Heart left ventricle (tissue), 16 donors: ENCODE measurements around the gene CADPS2. TPM values are rescaled to one million over a fixed set of nuclear protein-coding genes. Genes with fewer than 3 reads are reported as not detected.

ENCODE experiments used
- ATAC-seq, 4 donors: fragments of 200-7000 bp; cut with Tn5 transposase; one replicate each; pipeline ENCODE4 v1.9.1; 2020 to 2022; ENCODE audit warnings: moderate library complexity in 4 of 4, mild to moderate bottlenecking in 3 of 4, moderate number of reproducible peaks in 1 of 4
- DNase-seq, 5 donors: peaks; one replicate each; pipeline ENCODE4 v3.0.0-alpha.2; 2020
- H3K27ac ChIP-seq, 12 donors: fragments of 200-600 bp; sonication (generic) in 4 of 12; one replicate each; pipeline versions ENCODE4 v1.5.0 to v1.8.0; 2016 to 2022; ENCODE audit warnings: mild to moderate bottlenecking in 2 of 12
- H3K27me3 ChIP-seq, 9 donors: fragments of 200-600 bp; sonication (generic) in 2 of 9; one replicate each; pipeline versions ENCODE4 v1.5.1 to v1.8.0; 2016 to 2022; ENCODE audit warnings: mild to moderate bottlenecking in 3 of 9
- H3K36me3 ChIP-seq, 9 donors: fragments of 200-600 bp; sonication (generic) in 2 of 9; one replicate each; pipeline versions ENCODE4 v1.5.0 to v1.8.0; 2018 to 2022; ENCODE audit warnings: mild to moderate bottlenecking in 2 of 9
- H3K4me1 ChIP-seq, 12 donors: fragments of 200-600 bp; sonication (generic) in 4 of 12; one replicate each; pipeline versions ENCODE4 v1.5.0 to v1.8.0; 2016 to 2022; ENCODE audit warnings: mild to moderate bottlenecking in 3 of 12
- H3K4me3 ChIP-seq, 12 donors: fragments of 200-600 bp; sonication (generic) in 4 of 12; one replicate each; pipeline versions ENCODE4 v1.5.0 to v1.8.0; 2017 to 2022; ENCODE audit warnings: mild to moderate bottlenecking in 9 of 12, moderate library complexity in 4 of 12
- H3K9me3 ChIP-seq, 12 donors: fragments of 200-600 bp; sonication (generic) in 4 of 12; one replicate each; pipeline versions ENCODE4 v1.5.0 to v1.8.0; 2016 to 2022; ENCODE audit warnings: mild to moderate bottlenecking in 1 of 12
- CTCF ChIP-seq, 12 donors: fragments of 200-600 bp; sonication (generic) in 4 of 12; IDR thresholded peaks; one replicate each; pipeline versions ENCODE4 v1.5.0 to v1.8.0; 2018 to 2022; ENCODE audit warnings: antibody characterized with exemption in 12 of 12, mild to moderate bottlenecking in 5 of 12
- POLR2A ChIP-seq, 2 donors: fragments of 450-650 bp; IDR thresholded peaks; one replicate each; pipeline ENCODE4 v1.6.1; 2017; ENCODE audit warnings: antibody characterized with exemption in 2 of 2, mild to moderate bottlenecking in 2 of 2, moderate library complexity in 2 of 2
- WGBS, 4 donors: extraction: QIAGEN DNeasy Blood & Tissue Kit in 2 of 4; methylation state at CpG; one replicate each; pipeline versions ENCODE4 v1.1.5 to v1.1.7; 2013 to 2018; 5-methylcytosine and 5-hydroxymethylcytosine counted together
- intact Hi-C, 10 donors: fragments of 100-400 bp; cut with DNase I; formaldehyde crosslinking; loops; one replicate each; pipeline versions ENCODE4 v1.11.1 to v1.14.2; 2022
- polyA plus RNA-seq, 2 donors: library from polyadenylated mRNA; stranded (reverse); fragments of 200-250 nt; gene quantifications; one replicate each; pipeline ENCODE4 v1.2.3, GENCODE V29; 2013
- total RNA-seq, 9 donors: library from RNA; depleted of rRNA in 2 of 9; stranded (reverse); fragments of >200 nt in 2 of 9; fragmentation: NEBNext Ultra II Directional in 3 of 9; extraction: Animal tissue kit (Norgen Biotek cat#: 25700) in 3 of 9; gene quantifications; one replicate each; pipeline versions ENCODE4 v1.1.0 to v1.2.4, GENCODE V29; 2016 to 2023
- donor health status: ischemic (EF 13 %, LVEDD 7.1; RV severe dilation, severe dysfunction).
- donor health status: healthy with polysubstance abuse.
- donor health status: DM: no; HTN: yes; CAD: no.
- donor health status: DM: no; HTN: no; CAD: no.
- donor health status: ischemic (EF 25% LVEDD 6.9; RV normal size, moderate dysfunction).
- donor health status: ischemic (EF 25% LVEDD 5.7; RV mildly dilated, moderate dysfunction).
- donor health status: healthy.
- donor health status: DM: yes; HTN: yes; CAD: no.
- donor health status: ischemic (EF 35%, LVEDD 5.7; RV mildly dilated, moderate dysfunction).
- donor health status: nonischemic (EF 11% LVEDD 7.7; RV severe dilation, severe dysfunction).
- donor health status: DM: yes; HTN: yes; CAD: no.
- donor health status: PGD.
- donor health status: ischemic (EF 29% LVEDD 5.4; RV normal size, mild dysfunction).
- donor health status: nonischemic (EF 23%, LVEDD 6.1; RV moderate dilation, normal function).

CADPS2 gene
- total and polyA plus RNA-seq, 11 donors, result 6.5 to 29.0 (median 10.3) TPM

DNA sequence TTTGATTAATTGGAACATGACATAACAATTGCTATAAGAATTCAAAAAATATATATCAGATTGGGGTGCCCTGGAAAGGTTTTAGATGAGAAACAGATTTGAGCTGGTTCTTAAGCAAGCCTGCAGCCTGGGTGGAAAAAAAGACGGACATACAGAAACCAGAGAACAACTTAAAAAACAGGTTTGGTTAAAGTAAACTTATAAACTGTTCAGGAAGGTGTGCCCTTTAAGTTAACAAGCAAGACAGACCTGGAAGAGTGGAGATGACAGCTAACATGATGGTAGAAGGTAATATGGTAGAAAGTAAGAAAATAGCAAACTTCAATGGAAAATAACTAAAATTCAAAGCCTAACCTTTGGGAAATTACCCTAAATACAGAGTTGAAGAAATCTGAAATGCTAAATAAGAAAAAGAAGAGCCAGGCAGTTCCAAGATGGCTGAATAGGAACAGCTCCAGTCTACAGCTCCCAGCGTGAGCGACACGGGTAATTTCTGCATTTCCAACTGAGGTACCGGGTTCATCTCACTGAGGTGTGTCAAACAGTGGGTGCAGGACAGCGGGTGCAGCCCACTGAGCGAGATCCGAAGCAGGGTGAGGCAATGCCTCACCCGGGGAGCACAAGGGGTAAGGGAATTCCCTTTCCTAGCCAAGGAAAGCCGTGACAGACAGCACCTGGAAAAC, 52.2 kb downstream of the CADPS2 start:
- Histone ChIP-seq H3K27ac (no peak overlapping the region), H3K4me1 (peaks cover 0 to 3% (median 0%) of the 10 kb centered on the region in 12 donors), H3K4me3 (no peak overlapping the region), H3K9me3 (peaks cover 0 to 8% (median 0%) of the 10 kb centered on the region in 12 donors), H3K27me3 (no peaks in the 10 kb centered on the region), H3K36me3 (no peaks in the 10 kb centered on the region)
- DNase-seq, result no peak
- ATAC-seq, result no peak
- 87 to 97% (median 96%) methylated on average over 10 of the region's 10 CpGs for WGBS, 4 donors
- intact Hi-C loops, result no loop called here
- TF ChIP-seq POLR2A (IDR thresholded peaks at IDR 0.05), result no peak
- no peak for TF ChIP-seq CTCF (IDR thresholded peaks at IDR 0.05)

DNA sequence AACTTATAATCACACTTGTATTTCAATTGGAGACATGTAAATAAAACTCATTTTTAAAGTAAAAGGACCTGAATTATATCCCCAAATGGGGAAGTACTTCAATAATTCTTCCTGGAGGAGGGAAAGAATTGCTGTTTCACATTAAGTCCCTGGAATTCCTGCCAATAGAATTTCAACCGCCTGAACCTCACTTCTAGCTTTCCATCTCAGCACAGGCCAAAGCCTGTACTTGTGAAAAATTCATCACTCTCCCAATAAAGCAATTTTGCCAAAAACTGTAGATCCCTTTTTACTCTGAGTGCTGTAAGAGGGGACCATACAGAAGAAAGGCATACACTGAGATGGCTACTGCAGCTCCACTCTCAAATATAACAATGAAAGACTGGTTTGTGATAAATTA, 54.8 kb downstream of the CADPS2 start:
- intact Hi-C loops, result no loop called here
- H3K4me1 ChIP-seq, result peaks cover 0 to 3% (median 0%) of the 10 kb centered on the region in 12 donors
- ATAC-seq (no peak), DNase-seq (no peak)
- no peak overlapping the region for H3K27ac ChIP-seq
- H3K4me3 ChIP-seq, result no peak overlapping the region
- TF ChIP-seq CTCF (IDR thresholded peaks at IDR 0.05), result no peak
- 78 to 88% (median 82%) methylated on average over 1 of the region's 1 CpG for WGBS, 4 donors
- H3K9me3 ChIP-seq, result peaks cover 0 to 8% (median 0%) of the 10 kb centered on the region in 12 donors
- H3K36me3 ChIP-seq, result no peaks in the 10 kb centered on the region
- no peaks in the 10 kb centered on the region for H3K27me3 ChIP-seq

DNA sequence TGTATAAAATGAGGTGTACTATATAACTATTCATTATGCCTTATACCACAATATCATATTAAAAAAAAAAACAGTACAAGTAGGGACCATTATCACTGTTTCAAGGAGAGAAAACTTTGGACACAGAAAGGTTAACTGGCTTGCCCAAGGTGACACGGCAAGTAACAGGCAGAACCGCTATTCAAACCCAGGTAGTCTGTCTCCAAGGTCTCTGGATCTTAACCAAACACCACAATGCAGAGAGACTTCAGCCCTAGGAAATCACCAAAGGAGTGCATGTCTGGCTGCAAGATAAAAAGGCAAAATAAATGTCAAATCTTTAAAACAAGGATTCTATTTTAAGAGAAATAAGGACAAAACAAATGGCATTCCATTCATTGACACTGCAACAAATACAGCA, 56.3 kb downstream of the CADPS2 start:
- no peak overlapping the region for H3K4me3 ChIP-seq
- 55 to 72% (median 59%) methylated on average over 2 of the region's 2 CpGs for WGBS, 4 donors
- H3K27me3 ChIP-seq, result no peaks in the 10 kb centered on the region
- H3K4me1 ChIP-seq, result peaks cover 0 to 3% (median 0%) of the 10 kb centered on the region in 12 donors
- H3K9me3 ChIP-seq, result no peaks in the 10 kb centered on the region
- DNase-seq (no peak), ATAC-seq (no peak)
- intact Hi-C loops, result no loop called here
- H3K27ac ChIP-seq, result no peak overlapping the region
- H3K36me3 ChIP-seq, result no peaks in the 10 kb centered on the region
- TF ChIP-seq POLR2A (IDR thresholded peaks at IDR 0.05), result no peak

GRCh38 chr7:122827763-122828162, 58.5 kb downstream of the CADPS2 start:
- Histone ChIP-seq H3K9me3 (no peaks in the 10 kb centered on the region), H3K4me1 (peaks cover 0 to 3% (median 0%) of the 10 kb centered on the region in 12 donors), H3K27me3 (no peaks in the 10 kb centered on the region), H3K36me3 (no peaks in the 10 kb centered on the region), H3K27ac (no peak overlapping the region), H3K4me3 (no peak overlapping the region)
- no peak for DNase-seq
- TF ChIP-seq CTCF (IDR thresholded peaks at IDR 0.05), result no peak
- no peak for TF ChIP-seq POLR2A (IDR thresholded peaks at IDR 0.05)
- no peak for ATAC-seq
- intact Hi-C loops, result no loop called here

DNA sequence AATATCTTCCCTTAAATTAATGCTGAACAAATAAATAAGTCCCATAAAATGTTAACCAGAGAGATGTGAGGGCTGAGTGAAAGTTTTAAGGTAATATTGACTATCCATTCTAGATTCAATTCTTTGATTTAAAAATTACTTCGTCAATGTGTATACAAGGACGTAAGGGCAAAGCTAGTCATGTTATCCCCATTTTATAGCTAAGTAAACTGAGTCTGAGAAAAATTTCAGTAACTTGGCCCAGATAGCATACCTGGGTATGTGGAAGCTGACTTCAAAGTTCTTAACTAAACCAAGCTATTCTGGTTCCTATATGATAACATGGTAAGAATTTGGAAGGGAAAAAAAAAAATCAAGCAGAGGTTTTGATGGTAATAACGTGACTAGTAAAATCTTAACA, 72.4 kb downstream of the CADPS2 start:
- no peaks in the 10 kb centered on the region for H3K4me1 ChIP-seq
- no peak for DNase-seq
- no peak overlapping the region for H3K27ac ChIP-seq
- no peaks in the 10 kb centered on the region for H3K36me3 ChIP-seq
- no peak for ATAC-seq
- H3K9me3 ChIP-seq, result peaks cover 0 to 15% (median 2%) of the 10 kb centered on the region in 12 donors
- H3K4me3 ChIP-seq, result no peak overlapping the region
- WGBS, 4 donors, result 91 to 96% (median 94%) methylated on average over 3 of the region's 3 CpGs
- H3K27me3 ChIP-seq, result no peaks in the 10 kb centered on the region
- intact Hi-C loops, result no loop called here
- TF ChIP-seq POLR2A (IDR thresholded peaks at IDR 0.05), result no peak
- TF ChIP-seq CTCF (IDR thresholded peaks at IDR 0.05), result no peak
